Motor neuron (in vitro differentiated cells): ENCODE results near the gene PHYHD1. TPM values are rescaled to one million over a fixed set of nuclear protein-coding genes. Genes with fewer than 3 reads are reported as not detected.
"Not testable (repeated sequence)": the region's sequence is repeated elsewhere in the genome, so short reads cannot be mapped to it uniquely, and the experiment has no call there.

Experiments used
- ATAC-seq, 8 experiments: fragments of 200-7000 bp; cut with Tn5 transposase; replicated peaks in 6 of 8; 2 replicates each; pipeline ENCODE4 v1.8.0; 2021; ENCODE audit warnings: mild to moderate bottlenecking in 8 of 8, moderate library complexity in 8 of 8
- H3K27ac ChIP-seq, 2 donors: fragments of 250-450 bp; sonication (Bioruptor Pico); 2 replicates each; pipeline ENCODE4 v1.9.0; 2021; ENCODE audit warnings: antibody characterized with exemption in 2 of 2, mild to moderate bottlenecking in 2 of 2, moderate library complexity in 1 of 2
- H3K4me1 ChIP-seq, 2 donors: fragments of 250-450 bp; sonication (Bioruptor Pico); replicated peaks in 1 of 2; 2 replicates each; pipeline ENCODE4 v1.6.1; 2021; ENCODE audit warnings: antibody characterized with exemption in 2 of 2, mild to moderate bottlenecking in 2 of 2, moderate library complexity in 1 of 2
- H3K4me3 ChIP-seq, 5 donors: fragments of 250-450 bp; sonication (Bioruptor Pico); 2 replicates each; pipeline ENCODE4 v1.9.0; 2021; ENCODE audit warnings: antibody characterized with exemption in 5 of 5, mild to moderate bottlenecking in 5 of 5, moderate library complexity in 4 of 5
- WGBS, 10 experiments: fragments of 450-650 bp; shearing (Covaris generic); methylation state at CpG; one replicate each; pipeline ENCODE4 v1.0.0; 2022; 5-methylcytosine and 5-hydroxymethylcytosine counted together
- in situ Hi-C, 9 experiments: fragments of 400-800 bp; cut with MboI; loops; one replicate each; pipeline ENCODE4 v1.15.0; 2021; ENCODE audit warnings: low sequenced_read_pairs in 9 of 9, low pct_unique_long_range_greater_than_20kb in 2 of 9; ENCODE audit not compliant: unreplicated experiment in 9 of 9
- total RNA-seq, 8 experiments: library from RNA; unstranded; fragments of 300-600 nt; gene quantifications; 2 replicates each; pipeline versions ENCODE4 v1.2.3 to v1.2.4, GENCODE V29; 2022

PHYHD1 gene
- total RNA-seq, 8 experiments from 2014 or later, result 0.16 to 16.4 (median 0.97) TPM

GRCh38 chr9:128940946-128941755, 20.4 kb downstream of the PHYHD1 start:
- H3K27ac ChIP-seq, result no peak overlapping the region
- no peaks in the 10 kb centered on the region for H3K4me1 ChIP-seq
- peak in 2 of 8 experiments; percentile 8 to 13 for ATAC-seq
- in situ Hi-C loops, result no loop called here
- no peak overlapping the region for H3K4me3 ChIP-seq
- WGBS, 10 experiments, result 67 to 100% (median 100%) methylated on average over 1 to 3 of the region's 12 CpGs; no CpG with 5 or more reads in 5 of the 10 experiments

GRCh38 chr9:128943832-128944620, 23.2 kb downstream of the PHYHD1 start:
- peaks cover 5 to 10% of the 10 kb centered on the region in 2 donors for H3K4me1 ChIP-seq
- WGBS, 10 experiments, result 80 to 100% (median 91%) methylated on average over 1 to 4 of the region's 7 CpGs; no CpG with 5 or more reads in 2 of the 10 experiments
- H3K27ac ChIP-seq, result no peak overlapping the region
- H3K4me3 ChIP-seq, result no peak overlapping the region
- in situ Hi-C loops, result no loop called here
- no peak for ATAC-seq

DNA sequence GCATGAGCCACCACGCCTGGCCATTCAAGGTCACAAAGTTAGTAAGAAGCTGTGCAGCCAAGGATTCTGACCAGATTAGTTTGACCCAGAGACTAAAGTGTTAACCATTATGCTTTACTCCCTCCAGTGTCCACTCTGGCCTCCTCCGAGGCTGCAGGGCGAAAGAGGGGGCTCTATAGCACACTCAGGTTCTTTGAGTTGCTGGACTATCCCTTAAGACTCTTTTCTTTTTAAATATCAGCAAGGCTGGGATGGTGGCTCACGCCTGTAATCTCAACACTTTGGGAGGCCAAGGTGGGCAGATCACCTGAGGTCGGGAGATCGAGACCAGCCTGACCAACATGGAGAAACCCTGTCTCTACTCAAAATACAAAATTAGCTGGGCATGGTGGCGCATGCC, 24.2 kb downstream of the PHYHD1 start:
- WGBS, 10 experiments, result 80 to 100% (median 88%) methylated on average over 2 to 5 of the region's 7 CpGs; no CpG with 5 or more reads in 3 of the 10 experiments
- ATAC-seq, H3K4me1 ChIP-seq, in situ Hi-C loops, H3K4me3 ChIP-seq, H3K27ac ChIP-seq: not testable (repeated sequence)

DNA sequence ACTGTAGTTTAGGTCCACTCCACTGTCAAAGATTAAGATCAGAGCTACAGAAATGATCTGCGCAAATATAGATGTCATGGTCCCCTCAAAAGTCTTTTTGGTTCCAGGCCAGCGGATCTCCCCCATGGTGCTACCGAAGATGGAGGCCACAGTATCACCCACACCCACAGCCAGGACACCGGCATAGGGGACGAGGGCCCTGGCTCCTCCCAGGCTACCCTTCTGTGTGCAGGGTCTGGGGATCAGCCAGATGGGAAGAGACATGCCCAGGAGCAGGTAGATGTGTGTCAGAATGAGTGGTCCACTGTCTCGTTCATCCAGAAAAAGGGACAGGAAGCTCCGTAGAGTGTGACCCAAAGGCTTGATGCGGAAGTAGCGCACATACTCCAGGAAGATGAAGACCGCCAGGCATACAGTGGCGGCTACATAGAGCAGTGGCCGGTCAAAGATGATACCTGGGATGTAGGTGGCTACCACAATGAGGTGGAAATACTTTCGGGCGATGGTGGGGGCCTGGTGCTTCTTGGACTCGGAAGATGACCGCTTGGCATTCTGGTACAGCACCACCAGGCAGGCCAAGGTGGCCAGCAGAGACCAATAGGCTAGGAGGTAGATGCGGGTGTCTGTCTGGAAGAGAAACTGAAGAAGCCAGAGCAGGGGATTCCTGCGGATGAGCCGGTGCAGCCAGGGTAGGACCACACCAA, 25.2 kb downstream of the PHYHD1 start:
- WGBS, 10 experiments, result 80 to 100% (median 97%) methylated on average over 1 to 13 of the region's 19 CpGs; no CpG with 5 or more reads in 2 of the 10 experiments
- in situ Hi-C loops, result no loop called here
- H3K27ac ChIP-seq, result no peak overlapping the region
- ATAC-seq, result no peak
- no peak overlapping the region for H3K4me3 ChIP-seq
- H3K4me1 ChIP-seq, result peaks cover 5 to 10% of the 10 kb centered on the region in 2 donors

DNA sequence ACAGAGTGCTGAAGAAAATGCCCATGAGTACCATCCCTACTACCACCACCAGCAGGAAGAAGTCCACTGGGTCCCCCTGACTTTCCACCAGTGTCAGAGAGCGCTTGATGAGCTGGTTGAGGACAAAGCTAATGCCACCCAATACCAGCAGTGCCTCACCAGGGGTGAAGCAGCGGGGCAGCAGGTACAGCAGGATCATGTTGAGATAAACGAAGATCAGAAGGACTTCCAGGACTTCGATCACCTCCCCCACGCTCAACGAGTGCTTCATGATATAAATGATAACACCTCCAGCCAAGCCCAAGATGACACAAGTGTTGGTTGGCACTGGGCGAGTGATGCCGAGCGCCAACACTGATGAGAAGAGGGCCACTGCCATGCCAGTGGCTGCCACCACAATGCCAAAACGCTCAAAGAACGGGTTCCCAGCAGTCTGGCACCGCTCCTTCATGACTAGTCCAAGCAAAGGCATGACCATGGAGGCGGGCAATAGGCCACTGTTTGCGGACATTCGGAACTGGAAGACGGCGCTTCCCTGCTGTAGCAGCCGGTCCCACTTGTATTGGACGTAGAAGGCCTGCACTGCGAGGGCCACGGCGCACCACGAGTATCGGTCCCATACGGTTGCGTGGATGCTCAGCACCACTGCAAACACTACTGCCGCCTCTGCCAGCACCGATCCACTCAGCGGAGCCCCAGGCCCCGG, 25.9 kb downstream of the PHYHD1 start:
- in situ Hi-C loops, result no loop called here
- peak; percentile 33 to 54 (median 46) for ATAC-seq

GRCh38 chr9:128947277-128947526, 26.4 kb downstream of the PHYHD1 start:
- 0% methylated on average over 1 to 5 of the region's 20 CpGs; no CpG with 5 or more reads in 8 of the 10 experiments for WGBS, 10 experiments
- ATAC-seq, result peak in 2 of 8 experiments; percentile 30 to 36
- H3K4me3 ChIP-seq, result peak overlapping the region; percentile 69 to 89 (median 83)
- peak overlapping the region; percentile 72 to 85 for H3K27ac ChIP-seq
- H3K4me1 ChIP-seq, result peaks cover 5 to 10% of the 10 kb centered on the region in 2 donors
- in situ Hi-C loops, result no loop called here

More for the DNA sequence above, 25.9 kb downstream of the PHYHD1 start:
- Histone ChIP-seq H3K4me1 (peaks cover 5 to 10% of the 10 kb centered on the region in 2 donors), H3K4me3 (peak overlapping the region; percentile 69 to 89 (median 83)), H3K27ac (peak overlapping the region; percentile 72 to 85)
- WGBS, 10 experiments, result 19 to 100% (median 59%) methylated on average over 1 to 11 of the region's 30 CpGs; no CpG with 5 or more reads in 1 of the 10 experiments

- peak within 1 kb of the TSS; percentile 72 to 85 for H3K27ac ChIP-seq
- H3K4me1 ChIP-seq, result peaks cover 5 to 10% of the 10 kb centered on the region in 2 donors
- H3K4me3 ChIP-seq, result peak within 1 kb of the TSS; percentile 69 to 89 (median 83)
- in situ Hi-C loops, result no loop called here
- WGBS, 10 experiments, result 0 to 5% (median 1%) methylated on average over 3 to 13 of the region's 86 CpGs; no CpG with 5 or more reads in 6 of the 10 experiments
- peak; percentile 75 to 88 (median 84) for ATAC-seq
Measured at GRCh38 chr9:128947527-128948301, 26.9 kb downstream of the PHYHD1 start, which contains the start of the genes DOLK and NUP188. DOLK (minus strand) TSS chr9:128947603; CDS start chr9:128947303, 300 bp downstream. NUP188 (plus strand) TSS chr9:128947699; CDS start chr9:128947720, 21 bp downstream.

- ATAC-seq, H3K4me3 ChIP-seq, H3K4me1 ChIP-seq, in situ Hi-C loops, H3K27ac ChIP-seq: not testable (repeated sequence)
- 87 to 100% (median 100%) methylated on average over 1 to 7 of the region's 9 CpGs; no CpG with 5 or more reads in 3 of the 10 experiments for WGBS, 10 experiments
Measured at GRCh38 chr9:128961403-128961802, 40.6 kb downstream of the PHYHD1 start.

- 57 to 100% (median 93%) methylated on average over 1 to 4 of the region's 5 CpGs; no CpG with 5 or more reads in 1 of the 10 experiments for WGBS, 10 experiments
Measured at GRCh38 chr9:128969491-128969890, 48.7 kb downstream of the PHYHD1 start.

GRCh38 chr9:128972956-128973355, 52.2 kb downstream of the PHYHD1 start:
- 0 to 100% (median 88%) methylated on average over 1 to 4 of the region's 4 CpGs; no CpG with 5 or more reads in 1 of the 10 experiments for WGBS, 10 experiments
- ATAC-seq, result peak in 2 of 8 experiments; percentile 90 to 97

More at GRCh38 chr9:128969491-128969890, 48.7 kb downstream of the PHYHD1 start:
- no peaks in the 10 kb centered on the region for H3K4me1 ChIP-seq
- no peak for ATAC-seq
- in situ Hi-C loops, result no loop called here
- no peak overlapping the region for H3K4me3 ChIP-seq
- H3K27ac ChIP-seq, result no peak overlapping the region

GRCh38 chr9:128979111-128979510, 58.3 kb downstream of the PHYHD1 start:
- no peak overlapping the region for H3K27ac ChIP-seq
- in situ Hi-C loops, result loop anchor here in 2 of 9 experiments (25.0 kb wide), 2 partner anchors 367 to 392 kb away; no protein-coding TSS in a partner anchor
- ATAC-seq, result no peak
- 22 to 100% (median 75%) methylated on average over 1 to 3 of the region's 3 CpGs; no CpG with 5 or more reads in 2 of the 10 experiments for WGBS, 10 experiments
- no peaks in the 10 kb centered on the region for H3K4me1 ChIP-seq
- H3K4me3 ChIP-seq, result no peak overlapping the region

More at GRCh38 chr9:128972956-128973355, 52.2 kb downstream of the PHYHD1 start:
- Histone ChIP-seq H3K27ac (no peak overlapping the region), H3K4me1 (no peaks in the 10 kb centered on the region), H3K4me3 (no peak overlapping the region)
- in situ Hi-C loops, result no loop called here
